Peyer's patch (tissue), 4 donors: ENCODE results near the gene UQCRC1.

Experiments
- POLR2A ChIP-seq, 2 donors: fragments of 450-650 bp; IDR thresholded peaks; one replicate each; pipeline ENCODE4 v1.5.1; 2017; ENCODE audit warnings: antibody characterized with exemption in 2 of 2, mild to moderate bottlenecking in 2 of 2, moderate library complexity in 2 of 2
- TF ChIP-seq, protein P1 (sequence below), 6 experiments: fragments of 450-650 bp in 4 of 6; fragments of 200-600 bp in 2 of 6; sonication (generic) in 1 of 6; IDR thresholded peaks; one replicate each; pipeline ENCODE4 v1.5.1; 2017 to 2019; ENCODE audit warnings: antibody characterized with exemption in 6 of 6, mild to moderate bottlenecking in 3 of 6, moderate library complexity in 1 of 6

- TF ChIP-seq, protein P1, sequence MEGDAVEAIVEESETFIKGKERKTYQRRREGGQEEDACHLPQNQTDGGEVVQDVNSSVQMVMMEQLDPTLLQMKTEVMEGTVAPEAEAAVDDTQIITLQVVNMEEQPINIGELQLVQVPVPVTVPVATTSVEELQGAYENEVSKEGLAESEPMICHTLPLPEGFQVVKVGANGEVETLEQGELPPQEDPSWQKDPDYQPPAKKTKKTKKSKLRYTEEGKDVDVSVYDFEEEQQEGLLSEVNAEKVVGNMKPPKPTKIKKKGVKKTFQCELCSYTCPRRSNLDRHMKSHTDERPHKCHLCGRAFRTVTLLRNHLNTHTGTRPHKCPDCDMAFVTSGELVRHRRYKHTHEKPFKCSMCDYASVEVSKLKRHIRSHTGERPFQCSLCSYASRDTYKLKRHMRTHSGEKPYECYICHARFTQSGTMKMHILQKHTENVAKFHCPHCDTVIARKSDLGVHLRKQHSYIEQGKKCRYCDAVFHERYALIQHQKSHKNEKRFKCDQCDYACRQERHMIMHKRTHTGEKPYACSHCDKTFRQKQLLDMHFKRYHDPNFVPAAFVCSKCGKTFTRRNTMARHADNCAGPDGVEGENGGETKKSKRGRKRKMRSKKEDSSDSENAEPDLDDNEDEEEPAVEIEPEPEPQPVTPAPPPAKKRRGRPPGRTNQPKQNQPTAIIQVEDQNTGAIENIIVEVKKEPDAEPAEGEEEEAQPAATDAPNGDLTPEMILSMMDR (IDR thresholded peaks at IDR 0.05), result no peak
- TF ChIP-seq POLR2A (IDR thresholded peaks at IDR 0.05), result no peak
Measured at GRCh38 chr3:48555231-48555948, 54.1 kb downstream of the UQCRC1 start.
